PC-9 (cell line): Measurements from ENCODE around the gene ARSJ.

Experiments used
- CTCF ChIP-seq: fragments of 200-600 bp; sonication (generic); conservative IDR thresholded peaks from 2 replicates; pipeline ENCODE4 v1.6.1; 2017; ENCODE audit warnings: mixed run types, antibody characterized with exemption, mild to moderate bottlenecking, moderate library complexity
- EZH2 ChIP-seq: fragments of 200-600 bp; sonication (generic); IDR thresholded peaks from 2 replicates; pipeline ENCODE4 v1.8.0; 2017; ENCODE audit warnings: antibody characterized with exemption, low read depth

DNA sequence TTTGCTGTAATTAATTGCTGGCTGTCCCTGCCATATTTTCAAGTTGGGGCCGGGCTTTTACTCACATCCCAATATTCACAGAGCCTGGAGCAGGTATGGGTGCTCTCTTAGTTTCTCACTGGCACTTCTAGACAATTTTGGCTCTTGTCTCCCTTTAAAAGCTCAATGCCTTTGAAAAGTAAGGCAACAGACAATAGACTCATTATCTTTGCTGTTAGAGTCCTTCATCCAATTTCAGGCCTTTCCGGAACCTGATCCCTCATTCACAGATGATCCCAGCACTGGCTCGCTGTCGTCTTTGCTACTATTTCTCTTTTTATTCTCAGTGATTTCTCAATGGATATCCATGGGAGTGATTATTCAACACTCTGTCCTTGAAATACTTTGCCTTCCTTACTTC lies 6.7 kb downstream of the ARSJ start:
- TF ChIP-seq CTCF (no peak), EZH2 (no peak)
